ENCODE data around the gene FOXN4.

The FOXN4 gene

DNA sequence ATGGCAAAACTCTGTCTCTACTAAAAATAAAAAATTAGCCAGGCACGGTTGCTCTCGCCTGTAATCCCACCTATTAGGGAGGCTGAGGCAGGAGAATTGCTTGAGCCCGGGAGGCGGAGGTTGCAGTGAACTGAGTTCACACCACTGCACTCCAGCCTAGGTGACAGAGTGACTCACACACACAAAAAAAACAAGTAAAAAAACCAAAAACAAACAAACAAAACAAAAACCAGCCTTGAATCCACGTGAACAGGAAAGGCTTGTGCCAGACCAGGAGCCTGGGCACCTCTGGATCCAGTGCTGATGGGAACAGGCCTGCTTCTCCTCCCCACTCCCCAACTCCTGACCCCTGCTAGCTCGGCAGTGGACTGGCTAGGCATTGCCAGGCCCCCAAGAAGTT lies 3.5 kb downstream of the FOXN4 start:
- no peak for FAIRE-seq

DNA sequence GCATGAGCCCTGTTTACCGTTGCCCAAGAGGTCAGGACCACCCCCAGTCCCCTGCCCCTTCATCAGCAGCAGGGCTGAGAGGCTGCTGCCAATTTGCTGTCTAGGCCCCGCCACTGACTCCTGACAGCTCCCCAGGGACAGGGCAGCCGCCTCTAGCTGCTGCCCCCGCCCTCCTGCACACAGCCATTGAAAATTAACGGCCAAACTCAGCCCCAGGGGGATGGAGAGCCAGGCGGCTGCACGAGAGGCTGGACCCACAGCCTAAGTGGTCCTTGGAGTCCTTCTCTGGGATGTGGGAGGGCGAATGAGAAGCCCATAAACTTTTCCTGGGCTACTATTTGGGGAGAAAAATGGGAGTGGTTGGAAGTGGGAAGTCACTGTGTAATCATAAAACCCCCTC lies 4.6 kb downstream of the FOXN4 start:
- no peak for FAIRE-seq

DNA sequence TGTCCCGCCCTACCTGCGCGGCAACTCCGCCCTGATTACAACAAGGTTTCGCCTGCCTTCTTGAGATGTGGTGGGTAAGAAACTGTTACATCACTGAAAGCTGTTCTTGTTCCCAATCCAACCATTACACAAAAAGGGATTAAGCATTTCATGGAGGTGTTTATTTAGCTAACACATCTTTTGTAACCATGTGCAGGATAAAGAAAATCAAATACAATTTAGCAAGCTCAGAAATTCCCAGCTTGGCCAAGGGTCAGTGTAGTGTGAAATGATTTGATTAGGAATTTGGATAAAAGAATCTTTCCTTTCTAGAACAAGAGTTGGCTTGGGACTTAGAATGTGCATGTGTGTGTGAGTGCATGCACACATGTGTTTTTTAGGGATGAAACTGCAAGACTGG lies 6.3 kb downstream of the FOXN4 start:
- no peak for FAIRE-seq

DNA sequence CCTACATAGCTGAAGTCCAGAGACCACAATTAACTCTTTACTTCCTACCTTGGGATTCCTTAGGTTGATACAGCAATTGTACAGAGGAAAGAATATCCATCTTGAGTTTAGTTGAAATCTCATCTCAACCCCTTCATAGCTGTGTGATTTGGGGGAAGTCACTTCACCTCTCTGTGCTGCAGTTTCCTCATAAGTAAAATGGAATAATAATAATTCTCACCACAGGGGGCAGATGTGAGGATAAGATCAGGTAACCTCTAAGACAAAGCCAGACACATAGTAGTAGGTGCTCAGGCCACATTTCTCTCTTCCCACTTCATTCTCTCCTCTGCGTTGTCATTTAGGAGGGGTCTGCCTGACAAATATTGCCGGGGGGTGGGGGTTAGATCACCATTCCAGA lies 6.7 kb downstream of the FOXN4 start:
- FAIRE-seq, result no peak

DNA sequence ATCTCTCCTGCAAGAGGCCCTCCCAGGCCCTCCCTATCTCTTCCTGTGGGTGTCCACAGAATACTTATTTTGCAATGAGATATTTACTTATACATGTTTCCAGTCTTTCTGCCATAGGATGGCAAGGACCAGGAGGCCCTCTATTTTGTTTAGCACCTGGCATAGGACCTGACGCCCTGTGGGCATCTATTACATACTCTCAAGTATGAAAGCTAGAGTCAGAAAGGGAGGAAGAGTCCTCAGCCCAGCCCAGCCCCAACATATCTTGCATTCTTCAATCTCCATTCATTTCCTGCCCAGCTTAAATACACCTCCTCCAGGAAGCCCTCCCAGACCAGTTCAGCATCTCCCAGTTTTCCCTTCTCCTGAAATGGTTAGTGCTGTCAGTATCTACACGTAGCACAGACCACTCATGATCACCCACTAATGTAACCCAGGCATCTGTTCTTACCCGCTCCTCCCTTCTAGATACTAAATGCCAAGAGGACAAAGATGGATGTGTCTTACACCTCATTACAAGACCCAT lies 7.4 kb downstream of the FOXN4 start:
- FAIRE-seq, result no peak

DNA sequence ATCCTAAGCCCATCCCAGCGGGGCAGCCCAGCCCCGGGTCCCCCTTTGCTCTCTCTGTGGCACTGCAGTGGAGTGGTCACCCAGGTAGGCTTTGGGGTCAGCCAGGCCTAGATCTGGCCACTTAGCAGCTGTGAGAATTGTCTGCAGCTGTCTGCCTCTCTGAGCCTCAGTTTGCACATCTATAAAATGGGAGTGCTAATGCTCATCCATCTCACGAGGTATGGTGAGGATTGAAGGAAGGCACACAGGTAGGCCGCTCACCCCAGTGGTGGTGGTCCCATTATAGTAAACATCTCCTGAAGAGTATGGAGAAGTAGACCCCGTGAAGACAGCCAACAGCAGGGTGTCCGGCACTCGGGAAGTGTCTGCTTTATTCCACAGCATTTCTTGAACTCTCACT lies 9.2 kb downstream of the FOXN4 start:
- FAIRE-seq, result no peak

DNA sequence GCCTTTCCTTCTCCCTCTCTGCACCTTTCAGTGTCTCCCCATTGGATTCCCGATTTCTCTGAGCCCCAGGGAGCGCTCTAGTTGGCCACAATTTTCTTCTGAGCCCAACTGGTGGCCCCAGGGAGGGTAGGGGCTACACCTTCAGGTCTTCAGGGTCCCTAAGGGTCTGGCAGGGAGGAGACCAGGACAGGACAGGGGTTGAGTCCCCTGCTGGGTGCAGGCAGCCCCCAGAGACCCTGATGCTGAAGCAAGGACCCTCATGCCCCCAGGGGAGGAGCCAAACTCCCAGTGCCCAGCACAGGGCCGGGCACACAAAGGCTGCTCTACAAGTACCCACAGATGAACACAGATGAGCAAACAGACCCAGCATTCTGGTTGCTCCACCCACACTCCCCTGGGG lies 12.7 kb downstream of the FOXN4 start:
- FAIRE-seq, result no peak

DNA sequence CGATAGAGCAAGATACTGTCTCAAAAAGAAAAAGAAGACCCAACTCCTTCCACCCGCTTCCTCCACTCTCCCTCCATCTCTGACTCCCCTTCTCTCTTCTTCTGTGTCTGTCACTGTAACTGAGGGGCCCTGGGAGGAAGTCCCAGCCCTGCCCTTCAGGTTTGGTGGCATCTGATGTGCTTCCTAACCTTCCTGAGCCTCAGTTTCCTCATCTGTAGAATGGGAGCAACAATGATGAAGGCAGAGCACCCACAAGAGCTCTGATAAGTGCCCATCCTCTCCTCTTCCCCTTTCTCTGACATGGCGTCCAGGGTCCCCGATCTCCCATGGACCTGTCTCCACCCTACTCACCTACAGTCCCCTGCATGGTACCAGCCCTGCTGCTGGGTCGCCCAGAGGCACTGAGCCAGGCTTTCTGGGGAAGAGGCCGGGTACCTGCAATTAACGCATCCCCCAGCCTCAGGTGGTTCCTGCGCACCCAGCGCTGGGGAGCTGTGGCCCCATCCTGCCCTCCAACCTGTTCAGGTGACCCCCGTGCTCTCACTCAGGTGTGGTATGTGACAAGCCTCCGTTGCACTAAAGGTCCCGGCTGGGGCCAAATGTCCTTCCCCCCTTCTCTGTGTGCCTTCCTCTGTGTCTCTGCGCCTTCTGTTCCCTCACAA lies 13.2 kb downstream of the FOXN4 start:
- no peak for FAIRE-seq

DNA sequence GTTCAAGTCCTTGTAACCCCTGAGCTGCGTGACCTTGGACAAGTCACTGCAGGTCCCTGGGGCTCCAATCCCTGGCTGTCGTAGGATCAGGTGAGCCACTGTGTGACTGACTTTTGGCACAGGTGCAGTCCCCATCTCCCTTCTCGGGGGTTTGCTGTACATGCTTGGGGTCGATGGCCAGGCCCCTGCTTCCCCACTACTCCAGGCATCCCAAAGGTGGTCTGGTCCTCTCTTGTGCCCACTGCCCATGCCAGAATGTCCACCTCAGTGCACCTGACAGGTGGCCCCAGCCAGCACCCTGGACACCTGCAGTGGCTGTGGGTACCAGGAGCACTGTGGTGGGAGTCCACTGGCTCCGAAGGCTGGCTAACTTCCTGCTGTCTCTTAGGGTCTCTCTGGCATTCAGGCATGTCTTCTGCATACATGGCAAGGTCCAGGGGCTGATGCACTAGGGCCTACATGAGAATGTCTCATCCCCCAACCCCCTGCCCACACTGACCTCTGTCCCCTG lies 14.7 kb downstream of the FOXN4 start:
- no peak for FAIRE-seq

DNA sequence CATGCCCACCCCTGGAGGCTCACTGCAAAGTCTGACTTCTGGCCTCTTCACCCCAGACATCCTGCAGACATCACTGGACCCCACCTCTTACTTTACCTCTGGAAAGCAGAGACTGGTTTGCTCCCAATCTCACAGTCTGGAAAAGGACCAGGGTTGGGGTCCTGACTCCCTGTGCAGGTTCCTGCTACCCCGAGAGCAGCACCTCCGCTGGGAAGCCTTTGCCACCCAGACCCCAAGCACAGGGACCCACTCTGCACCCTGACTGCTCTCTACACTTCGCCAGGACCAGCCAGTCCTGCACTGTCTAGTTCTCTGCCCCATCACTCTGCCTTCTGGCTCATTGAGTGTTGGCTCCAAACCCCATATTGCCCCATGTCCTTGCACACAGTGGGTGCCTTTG lies 16.0 kb downstream of the FOXN4 start:
- FAIRE-seq, result no peak

DNA sequence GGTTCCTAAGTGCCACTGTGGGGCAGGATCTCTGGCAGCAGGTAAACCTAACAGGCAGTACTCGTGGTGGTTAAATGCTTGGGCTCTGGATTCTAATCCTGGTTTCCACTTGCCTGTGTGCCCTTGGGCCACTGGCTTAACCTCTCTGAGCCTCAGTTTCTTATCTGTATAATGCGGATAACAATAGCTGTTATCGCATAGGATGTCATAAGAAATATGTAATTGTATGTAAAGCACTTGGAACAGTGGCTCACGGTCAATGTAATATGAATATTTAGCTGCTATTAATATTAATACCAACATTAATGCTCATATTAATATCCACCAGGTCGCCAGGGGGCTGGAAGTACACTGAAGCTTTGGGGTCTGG lies 16.8 kb downstream of the FOXN4 start:
- FAIRE-seq, result no peak

DNA sequence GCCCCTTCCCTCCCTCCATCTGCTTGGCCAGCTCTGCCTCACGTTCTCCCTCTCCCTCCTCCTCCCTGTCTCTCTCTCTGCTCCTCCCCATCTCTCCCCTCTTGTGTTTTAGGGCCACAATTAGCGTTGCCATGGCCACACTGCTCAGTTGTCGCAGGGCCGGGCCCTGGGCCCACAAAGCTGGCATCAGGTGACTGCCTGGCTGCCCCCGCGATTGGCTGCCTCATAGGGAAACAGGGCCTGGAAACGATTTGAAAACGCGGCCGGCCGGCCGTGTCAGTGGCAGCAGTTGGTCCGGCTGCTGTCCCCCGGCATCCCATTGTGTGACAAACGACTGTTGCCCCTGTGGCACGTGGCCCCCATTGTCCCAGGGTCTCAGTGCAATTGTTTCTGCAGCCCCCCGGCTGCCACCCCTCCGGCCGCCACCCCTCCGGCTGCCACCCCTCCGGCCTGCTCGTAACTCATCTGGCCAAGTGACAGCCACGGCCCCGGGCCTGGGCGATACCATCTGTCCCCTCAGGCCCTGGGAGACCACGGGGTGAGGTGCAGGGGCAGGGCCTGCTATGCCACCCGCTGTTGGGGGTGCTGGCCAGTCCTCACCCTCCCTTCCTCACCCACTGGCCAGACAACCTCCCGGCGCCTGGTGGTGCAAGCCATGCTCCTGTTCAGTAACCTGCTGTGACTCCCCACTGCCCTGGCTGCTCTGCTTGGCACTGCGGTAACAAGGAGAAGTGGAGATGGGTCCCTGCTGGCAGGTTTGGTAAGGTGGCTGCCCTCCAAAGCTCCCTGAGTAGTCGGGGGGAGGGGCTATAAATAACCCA lies 17.4 kb downstream of the FOXN4 start:
- FAIRE-seq, result no peak

DNA sequence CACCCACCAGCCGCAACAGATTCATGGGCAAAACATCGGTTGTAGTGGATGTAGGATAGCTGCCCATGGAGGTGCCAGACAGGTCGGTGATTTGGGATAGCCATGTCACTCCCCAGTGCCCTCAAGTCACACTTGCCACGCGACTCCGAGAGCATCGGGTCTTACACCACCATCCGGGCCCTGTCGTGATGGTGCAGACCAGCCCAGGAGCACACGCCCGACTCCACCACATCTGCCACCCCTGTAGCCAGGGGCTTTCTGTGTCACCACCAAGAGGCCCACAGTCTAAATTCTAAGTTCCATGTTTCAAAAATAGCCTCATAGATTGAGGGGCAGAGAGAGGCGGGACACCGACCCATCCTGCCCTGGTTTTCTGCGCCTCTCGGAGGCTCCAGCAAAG lies 18.0 kb downstream of the FOXN4 start:
- no peak for FAIRE-seq

DNA sequence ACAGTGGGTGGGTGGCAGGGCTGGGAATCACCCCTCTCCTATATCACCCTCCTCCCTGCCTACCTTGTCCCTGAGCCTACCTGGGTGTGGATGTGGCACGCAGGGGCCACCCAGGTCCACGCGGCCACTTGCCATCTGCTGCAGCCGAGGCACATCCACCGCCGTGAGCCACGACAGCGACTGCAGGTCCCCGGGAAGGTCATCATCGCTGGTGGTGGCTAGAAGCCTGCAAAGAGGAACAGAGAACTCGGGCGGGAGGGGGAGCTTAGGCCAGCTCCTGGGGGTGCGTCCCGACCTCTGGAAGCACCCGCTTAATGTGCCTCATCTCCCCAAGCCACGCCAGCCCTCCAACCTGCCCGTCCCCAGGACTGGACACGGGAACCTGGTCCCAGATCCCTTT lies 19.0 kb downstream of the FOXN4 start:
- FAIRE-seq, result no peak

DNA sequence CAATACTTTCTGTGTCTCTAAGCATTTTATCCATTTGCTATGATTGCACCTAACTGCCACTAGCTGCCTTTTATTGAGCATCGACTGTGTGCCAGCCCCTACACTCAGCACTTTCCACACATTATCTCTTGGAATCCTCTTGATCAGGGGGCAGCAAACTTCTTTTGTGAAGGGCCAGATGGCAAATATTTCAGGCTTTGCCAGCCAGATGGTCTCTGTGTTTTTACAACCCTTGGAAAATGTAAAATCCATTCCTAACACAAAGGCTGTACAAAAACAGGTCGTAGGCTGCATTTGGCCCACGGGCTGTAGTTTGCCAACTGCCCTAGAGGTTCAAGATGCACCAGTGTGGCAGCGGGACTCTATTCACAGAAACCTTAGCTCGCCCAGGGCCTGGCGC lies 19.5 kb downstream of the FOXN4 start:
- no peak for FAIRE-seq

DNA sequence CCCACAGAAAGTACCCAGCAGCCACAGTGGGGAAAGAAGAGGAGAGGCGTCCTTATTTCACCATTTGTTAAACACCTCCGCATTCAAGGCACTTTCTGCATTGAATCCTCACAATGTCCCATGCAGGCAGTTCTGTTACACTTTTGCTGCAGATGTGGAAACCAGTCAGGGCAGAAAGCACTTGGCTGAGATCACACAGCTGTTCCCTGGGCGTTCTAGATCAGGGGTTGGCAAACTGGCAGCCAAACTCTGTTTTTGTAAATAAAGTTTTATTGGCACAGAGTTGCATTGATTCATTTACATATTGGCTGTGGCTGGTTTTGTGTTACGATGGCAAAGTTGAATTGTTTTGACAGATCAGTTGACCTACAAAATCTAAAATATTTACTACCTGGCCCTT lies 20.1 kb downstream of the FOXN4 start:
- FAIRE-seq, result no peak

DNA sequence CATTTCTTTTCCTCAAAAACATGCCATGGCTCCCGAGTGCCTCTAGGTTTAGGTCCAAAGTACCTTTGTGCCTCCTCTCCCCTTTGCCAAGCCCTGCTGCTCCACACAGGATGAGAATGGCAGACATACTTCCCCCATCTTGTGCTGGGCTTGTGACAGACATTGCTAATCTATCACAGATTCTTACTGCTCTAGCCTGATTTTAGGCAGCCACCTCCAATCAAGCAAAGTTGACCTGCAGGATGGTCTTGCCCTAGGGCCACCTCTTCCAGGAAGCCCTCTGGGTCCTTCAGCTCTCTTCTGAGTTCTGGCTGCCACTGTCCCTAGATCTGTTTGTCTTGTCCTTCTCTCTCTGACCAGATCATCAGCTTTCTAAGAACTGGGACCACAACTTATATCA lies 20.5 kb downstream of the FOXN4 start:
- FAIRE-seq, result no peak

DNA sequence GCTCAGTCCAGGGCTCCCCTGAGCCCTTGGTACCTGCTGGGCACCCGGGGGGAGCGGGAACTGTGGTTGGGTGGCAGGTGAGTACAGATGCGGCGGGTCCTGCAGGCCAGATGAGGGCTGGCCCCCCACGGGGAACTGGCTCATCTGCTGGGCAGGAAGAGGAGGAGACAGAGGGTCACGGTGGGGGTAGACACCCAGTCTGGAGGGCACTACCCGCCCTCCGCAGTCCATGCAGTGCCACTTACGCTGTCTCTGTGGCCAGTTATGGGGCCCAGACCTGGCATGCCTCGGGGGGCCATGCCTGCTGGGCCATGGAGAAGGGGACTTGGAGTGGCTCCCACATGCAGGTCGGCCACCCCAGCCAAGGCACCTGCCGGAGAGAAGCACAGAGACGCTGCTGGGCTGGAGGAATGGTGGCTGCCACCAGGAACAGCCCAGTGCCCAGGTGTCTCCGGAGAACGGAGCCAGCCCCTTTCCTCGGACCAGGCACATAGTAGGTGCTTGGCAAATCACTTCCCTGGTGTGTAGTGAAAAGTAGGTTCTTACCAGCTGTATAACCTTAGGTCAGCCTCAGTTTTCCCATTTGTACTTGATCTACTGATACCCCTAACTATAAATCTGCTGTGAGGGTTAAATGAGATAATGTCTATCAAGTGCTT lies 21.1 kb downstream of the FOXN4 start:
- no peak for FAIRE-seq

DNA sequence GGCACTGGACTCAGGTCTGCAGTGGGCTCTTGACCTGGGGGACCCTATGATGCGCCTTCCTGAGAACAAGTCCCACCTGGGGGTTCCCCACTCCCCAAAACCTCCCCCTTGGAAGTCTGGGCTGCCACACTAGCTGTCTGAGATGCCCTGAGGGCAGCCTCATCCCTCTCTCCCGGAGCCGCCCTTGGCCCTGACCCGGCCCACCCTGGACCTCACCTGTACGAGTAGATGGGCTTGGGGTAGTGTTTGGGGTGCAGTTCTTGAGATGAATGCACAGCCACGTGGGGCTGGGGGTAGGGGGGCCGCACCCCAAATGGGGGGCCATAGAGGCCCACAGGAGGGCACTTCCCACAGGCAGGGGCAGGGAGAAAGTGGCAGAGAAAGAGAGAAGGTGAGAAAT lies 21.9 kb downstream of the FOXN4 start:
- FAIRE-seq, result no peak

DNA sequence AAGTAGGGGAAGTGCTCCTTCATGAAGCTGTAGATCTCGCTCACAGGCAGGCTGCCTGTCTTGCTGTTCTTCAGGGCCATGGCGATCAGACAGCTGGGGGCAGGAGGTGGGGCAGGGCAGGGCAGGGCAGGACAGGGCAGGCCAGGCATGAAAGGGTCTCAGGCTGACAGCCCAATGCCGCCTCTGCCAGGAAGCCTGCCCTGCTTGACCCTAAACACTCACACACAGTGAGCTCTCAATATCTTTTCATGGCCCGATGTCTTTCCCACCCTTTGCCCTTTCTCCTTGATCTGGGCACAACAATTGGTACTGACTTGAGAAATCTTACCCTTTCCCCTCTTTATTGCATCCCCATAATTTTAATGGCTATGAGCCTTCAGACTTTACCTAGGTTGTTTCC lies 22.4 kb downstream of the FOXN4 start:
- no peak for FAIRE-seq

DNA sequence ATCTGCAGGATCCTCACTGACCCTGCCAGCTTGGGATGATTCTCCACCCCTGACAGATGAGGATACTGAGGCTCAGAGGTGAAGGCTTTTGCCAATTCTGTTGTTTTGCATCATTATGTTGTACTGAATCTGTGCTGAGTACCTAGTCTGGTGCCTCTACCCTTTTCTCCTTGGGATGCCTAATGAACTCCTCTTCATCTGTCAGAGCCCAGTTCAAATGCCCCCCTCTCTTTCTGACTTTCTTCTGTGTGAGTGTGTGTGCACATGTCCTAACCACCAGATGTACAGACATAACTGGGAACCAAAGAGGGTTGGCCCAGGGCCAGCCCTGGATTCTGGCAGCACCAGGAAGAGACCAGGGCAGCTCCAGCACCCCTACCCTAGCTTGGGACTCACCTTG lies 22.8 kb downstream of the FOXN4 start:
- no peak for FAIRE-seq

DNA sequence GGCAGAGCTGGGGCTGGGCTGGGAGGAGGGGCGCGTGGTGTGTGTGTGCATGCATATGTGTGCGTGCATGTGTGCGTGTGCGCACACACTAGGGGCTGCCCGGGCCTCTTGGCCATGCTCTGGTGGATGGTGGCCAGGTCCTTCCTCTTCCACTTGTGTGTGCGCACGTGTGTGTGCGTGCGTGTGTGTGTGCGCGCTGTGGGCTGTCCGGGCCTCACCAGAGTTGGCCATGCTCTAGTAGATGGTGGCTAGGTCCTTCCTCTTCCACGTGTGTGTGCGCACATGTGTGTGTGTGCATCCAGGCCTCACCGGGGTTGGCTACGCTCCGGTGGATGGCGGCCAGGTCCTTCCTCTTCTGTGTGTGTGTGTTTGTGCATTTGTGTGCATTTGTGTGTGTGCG lies 24.7 kb downstream of the FOXN4 start:
- no peak for FAIRE-seq

DNA sequence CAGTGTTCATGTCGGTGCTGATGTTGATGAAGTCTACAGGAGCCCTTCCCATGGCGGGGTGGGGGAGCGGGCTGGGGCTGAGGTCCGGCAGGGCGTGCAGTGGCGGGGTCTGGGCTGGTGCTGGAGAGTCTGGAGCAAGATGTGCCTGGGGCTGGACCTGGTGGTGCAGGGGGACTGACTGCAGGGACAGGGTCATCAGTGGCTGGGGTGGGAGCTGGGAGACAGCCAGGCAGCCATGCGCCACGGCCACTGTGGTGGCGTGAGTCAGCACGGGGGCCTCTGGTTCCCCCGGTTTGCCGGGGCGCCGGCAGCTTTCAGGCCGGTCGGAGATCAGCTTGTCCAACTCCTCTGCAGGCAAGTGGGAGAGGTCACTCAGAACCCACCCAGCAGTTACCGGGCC lies 27.6 kb downstream of the FOXN4 start:
- FAIRE-seq, result no peak

DNA sequence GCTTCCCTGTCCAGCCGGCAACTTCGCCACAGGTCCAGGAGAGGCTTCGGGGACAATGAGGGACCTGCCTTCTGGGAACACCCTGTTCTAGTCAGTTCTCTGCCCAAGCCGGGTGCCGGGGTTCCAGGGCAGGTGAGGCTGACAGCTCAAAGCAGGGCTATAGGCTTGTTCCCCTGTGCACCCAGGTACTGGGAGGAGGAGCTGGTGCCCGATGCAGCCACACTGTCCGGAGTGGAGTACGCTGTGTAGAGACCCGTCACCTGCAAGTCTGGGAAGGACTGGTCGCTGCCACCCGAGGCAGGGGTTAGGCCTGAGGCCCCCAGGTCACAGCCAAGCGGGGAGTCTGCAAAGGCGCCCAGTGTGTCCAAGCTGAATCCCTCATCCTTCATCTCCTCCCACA lies 29.6 kb downstream of the FOXN4 start:
- FAIRE-seq, result no peak

Measured in endometrium (tissue), 2 donors.